SU-DHL-6 (cell line): ENCODE data around the gene RAP1B.

Source experiments
- CTCF ChIP-seq: fragments of 200-600 bp; sonication (generic); IDR thresholded peaks from one replicate; pipeline ENCODE4 v1.5.1; 2017; ENCODE audit warnings: antibody characterized with exemption, mild to moderate bottlenecking, low read length, moderate library complexity; ENCODE audit not compliant: insufficient read depth, poor library complexity, severe bottlenecking
- EZH2phosphoT487 ChIP-seq: fragments of 200-600 bp; sonication (generic), shearing (Covaris generic); conservative IDR thresholded peaks from 2 replicates; pipeline ENCODE4 v1.6.1; 2018; ENCODE audit warnings: mild to moderate bottlenecking, antibody characterized with exemption, low read length, moderate library complexity, mixed read lengths

- TF ChIP-seq CTCF (no peak), EZH2phosphoT487 (no peak)
Observed at GRCh38 chr12:68673788-68674187, 63.1 kb downstream of the RAP1B start.
